ENCODE data around the gene IL17RA.

Gene IL17RA

GRCh38 chr22:17149076-17149815 lies 64.4 kb downstream of the IL17RA start:
- Histone ChIP-seq H3K9me3 (no peaks in the 10 kb centered on the region), H3K27me3 (no peaks in the 10 kb centered on the region), H3K4me1 (no peaks in the 10 kb centered on the region), H3K4me3 (ENCODE audit: low read depth, low read length) (no peak overlapping the region), H3K36me3 (peaks cover 28% of the 10 kb centered on the region)
- DNase-seq: no peak
- no peak for TF ChIP-seq CTCF (IDR thresholded peaks at IDR 0.05; ENCODE audit: low read depth, low read length)

- no peak for DNase-seq
- Histone ChIP-seq H3K27me3 (no peaks in the 10 kb centered on the region), H3K36me3 (peaks cover 21% of the 10 kb centered on the region), H3K4me1 (no peaks in the 10 kb centered on the region), H3K9me3 (no peaks in the 10 kb centered on the region), H3K4me3 (ENCODE audit: low read depth, low read length) (no peak overlapping the region)
- no peak for TF ChIP-seq CTCF (IDR thresholded peaks at IDR 0.05; ENCODE audit: low read depth, low read length)
Observed at GRCh38 chr22:17152340-17152739, 67.5 kb downstream of the IL17RA start.

- Histone ChIP-seq H3K4me3 (ENCODE audit: low read depth, low read length) (no peak overlapping the region), H3K4me1 (no peaks in the 10 kb centered on the region), H3K36me3 (peaks cover 18% of the 10 kb centered on the region), H3K9me3 (no peaks in the 10 kb centered on the region), H3K27me3 (no peaks in the 10 kb centered on the region)
- TF ChIP-seq CTCF (IDR thresholded peaks at IDR 0.05; ENCODE audit: low read depth, low read length): no peak
- DNase-seq: no peak
Observed at GRCh38 chr22:17152971-17153370, 68.2 kb downstream of the IL17RA start.

GRCh38 chr22:17155941-17156340 lies 71.1 kb downstream of the IL17RA start:
- no peak for TF ChIP-seq CTCF (IDR thresholded peaks at IDR 0.05; ENCODE audit: low read depth, low read length)
- Histone ChIP-seq H3K9me3 (no peaks in the 10 kb centered on the region), H3K4me1 (no peaks in the 10 kb centered on the region), H3K36me3 (peaks cover 7% of the 10 kb centered on the region; the same call in 1 of the 2 replicates), H3K4me3 (ENCODE audit: low read depth, low read length) (no peak overlapping the region), H3K27me3 (no peaks in the 10 kb centered on the region)
- DNase-seq: no peak

- DNase-seq: no peak
- Histone ChIP-seq H3K9me3 (no peaks in the 10 kb centered on the region), H3K36me3 (peaks cover 5% of the 10 kb centered on the region; the same call in 1 of the 2 replicates), H3K4me3 (ENCODE audit: low read depth, low read length) (peak overlapping the region; percentile 76), H3K4me1 (no peaks in the 10 kb centered on the region), H3K27me3 (no peaks in the 10 kb centered on the region)
- no peak for TF ChIP-seq CTCF (IDR thresholded peaks at IDR 0.05; ENCODE audit: low read depth, low read length)
Observed at GRCh38 chr22:17157714-17158113, 72.9 kb downstream of the IL17RA start.

- TF ChIP-seq CTCF (IDR thresholded peaks at IDR 0.05; ENCODE audit: low read depth, low read length): no peak
- H3K27me3 ChIP-seq: no peaks in the 10 kb centered on the region
- peak overlapping the region; percentile 76 for H3K4me3 ChIP-seq (ENCODE audit: low read depth, low read length)
- no peaks in the 10 kb centered on the region for H3K4me1 ChIP-seq
- no peaks in the 10 kb centered on the region for H3K9me3 ChIP-seq
- DNase-seq: no peak
- H3K36me3 ChIP-seq: peaks cover under 1% of the 10 kb centered on the region; the same call in 1 of the 2 replicates
Observed at GRCh38 chr22:17158176-17158567, 73.4 kb downstream of the IL17RA start.

Measured in BE2C (cell line).